ENCODE results near the gene PLEKHJ1. TPM values are rescaled to one million over a fixed set of nuclear protein-coding genes. Genes with fewer than 3 reads are reported as not detected.

The PLEKHJ1 gene
- total RNA-seq, 1 experiment from 2014 or later = 94.8 TPM

DNA sequence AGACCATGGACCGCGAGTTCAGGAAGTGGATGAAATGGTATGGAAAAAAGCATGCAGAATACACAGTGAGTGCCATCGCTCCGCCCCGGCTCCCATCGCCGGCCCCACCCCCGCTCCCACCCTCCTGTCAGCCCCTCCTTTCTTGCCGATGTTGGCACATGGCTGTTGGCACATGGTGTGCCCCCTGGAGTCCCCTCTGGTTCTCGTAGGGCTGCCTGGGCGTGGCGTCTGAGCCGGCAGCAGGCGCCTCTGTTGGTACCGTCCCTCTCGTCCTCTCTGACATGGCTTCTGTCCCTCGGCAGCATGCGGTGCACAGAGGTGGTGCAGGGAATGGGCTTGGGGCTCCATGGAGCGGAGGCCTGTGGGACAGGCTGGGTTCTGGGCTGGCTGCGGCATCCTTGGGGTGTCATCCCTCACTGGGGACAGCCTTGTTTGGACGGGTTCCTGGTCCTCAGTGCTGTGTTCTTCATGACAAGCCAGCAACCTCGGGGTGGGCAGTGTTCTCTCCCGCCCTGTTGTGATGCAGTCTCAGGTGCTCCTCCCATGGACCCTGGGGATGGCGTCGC is 41.5 kb downstream of the PLEKHJ1 start:
- CTCF ChIA-PET = no interaction called here
- TF ChIP-seq EZH2phosphoT487 (IDR thresholded peaks at IDR 0.05; ENCODE audit: borderline replicate concordance, low read length) (no peak), EZH2 (IDR thresholded peaks at IDR 0.05; ENCODE audit: low read length, unreplicated experiment) (no peak)
- TF ChIP-seq, protein P1, sequence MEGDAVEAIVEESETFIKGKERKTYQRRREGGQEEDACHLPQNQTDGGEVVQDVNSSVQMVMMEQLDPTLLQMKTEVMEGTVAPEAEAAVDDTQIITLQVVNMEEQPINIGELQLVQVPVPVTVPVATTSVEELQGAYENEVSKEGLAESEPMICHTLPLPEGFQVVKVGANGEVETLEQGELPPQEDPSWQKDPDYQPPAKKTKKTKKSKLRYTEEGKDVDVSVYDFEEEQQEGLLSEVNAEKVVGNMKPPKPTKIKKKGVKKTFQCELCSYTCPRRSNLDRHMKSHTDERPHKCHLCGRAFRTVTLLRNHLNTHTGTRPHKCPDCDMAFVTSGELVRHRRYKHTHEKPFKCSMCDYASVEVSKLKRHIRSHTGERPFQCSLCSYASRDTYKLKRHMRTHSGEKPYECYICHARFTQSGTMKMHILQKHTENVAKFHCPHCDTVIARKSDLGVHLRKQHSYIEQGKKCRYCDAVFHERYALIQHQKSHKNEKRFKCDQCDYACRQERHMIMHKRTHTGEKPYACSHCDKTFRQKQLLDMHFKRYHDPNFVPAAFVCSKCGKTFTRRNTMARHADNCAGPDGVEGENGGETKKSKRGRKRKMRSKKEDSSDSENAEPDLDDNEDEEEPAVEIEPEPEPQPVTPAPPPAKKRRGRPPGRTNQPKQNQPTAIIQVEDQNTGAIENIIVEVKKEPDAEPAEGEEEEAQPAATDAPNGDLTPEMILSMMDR (conservative IDR thresholded peaks at IDR 0.05; ENCODE audit: low read depth, low read length) = no peak
- H3F3A ChIP-seq (ENCODE audit: low read length, unreplicated experiment) = no peaks in the 10 kb centered on the region
- no peaks in the 10 kb centered on the region for H3K9me2 ChIP-seq (replicated peaks; ENCODE audit: low read length)
- no peak overlapping the region for H2AFZ ChIP-seq (ENCODE audit: low read length)
- POLR2A ChIA-PET (ENCODE audit: unreplicated experiment) = no interaction called here
- H3K36me3 ChIP-seq (ENCODE audit: low read depth, low read length) = no peaks in the 10 kb centered on the region
- no peaks in the 10 kb centered on the region for H4K20me1 ChIP-seq (ENCODE audit: low read length)
- H3K9me3 ChIP-seq (ENCODE audit: low read length) = no peaks in the 10 kb centered on the region
- no peak overlapping the region for H3K4me2 ChIP-seq (ENCODE audit: low read length)
- DNase-seq (no peak), ATAC-seq (no peak)
- H3K27me3 ChIP-seq (ENCODE audit: low read length) = no peaks in the 10 kb centered on the region
- intact Hi-C loops (cut with micrococcal nuclease) = no loop called here
- H3K9ac ChIP-seq (ENCODE audit: low read length) = no peak overlapping the region
- H3K27ac ChIP-seq (ENCODE audit: low read length) = no peak overlapping the region
- H3K79me2 ChIP-seq (ENCODE audit: low read length) = peaks cover 25% of the 10 kb centered on the region; the same call in 1 of the 2 replicates
- no peaks in the 10 kb centered on the region for H3K4me1 ChIP-seq (ENCODE audit: insufficient read depth, low read length)
- BruUV-seq (replicated peaks) = no TSS peak
- no peak overlapping the region for H3K4me3 ChIP-seq (ENCODE audit: low read length)

DNA sequence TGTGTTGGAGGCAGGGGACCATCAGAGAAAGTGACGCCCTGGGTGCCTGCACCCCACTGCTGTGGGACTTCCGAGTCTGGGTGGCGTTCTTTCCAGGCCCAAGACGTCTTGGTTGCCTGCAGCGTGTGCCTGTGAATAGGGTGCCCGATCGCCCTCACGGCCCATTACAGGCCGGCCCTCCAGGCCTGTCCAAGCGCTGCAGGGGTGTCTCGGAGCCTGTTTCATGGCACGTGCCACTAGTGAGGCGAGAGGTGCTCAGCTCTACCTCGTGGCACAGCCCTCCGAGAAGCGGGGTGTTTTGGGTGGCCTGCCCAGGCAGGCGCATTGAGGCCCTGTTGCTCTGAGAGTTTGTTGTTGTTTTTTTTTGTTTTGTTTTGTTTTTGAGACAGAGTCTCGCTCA is 42.3 kb downstream of the PLEKHJ1 start:
- Histone ChIP-seq H3K4me3 (ENCODE audit: low read length) (no peak overlapping the region), H3K27ac (ENCODE audit: low read length) (no peak overlapping the region), H3K9me2 (replicated peaks; ENCODE audit: low read length) (no peaks in the 10 kb centered on the region), H3K4me2 (ENCODE audit: low read length) (no peak overlapping the region), H3K9ac (ENCODE audit: low read length) (no peak overlapping the region), H3K36me3 (ENCODE audit: low read depth, low read length) (no peaks in the 10 kb centered on the region), H3K79me2 (ENCODE audit: low read length) (peaks cover 27% of the 10 kb centered on the region; the same call in 1 of the 2 replicates), H4K20me1 (ENCODE audit: low read length) (no peaks in the 10 kb centered on the region), H3K4me1 (ENCODE audit: insufficient read depth, low read length) (no peaks in the 10 kb centered on the region), H3K9me3 (ENCODE audit: low read length) (no peaks in the 10 kb centered on the region), H2AFZ (ENCODE audit: low read length) (no peak overlapping the region), H3F3A (ENCODE audit: low read length, unreplicated experiment) (no peaks in the 10 kb centered on the region), H3K27me3 (ENCODE audit: low read length) (no peaks in the 10 kb centered on the region)
- ATAC-seq (no peak), DNase-seq (no peak)
- BruUV-seq (replicated peaks) = no TSS peak
- no peak for TF ChIP-seq EZH2phosphoT487 (IDR thresholded peaks at IDR 0.05; ENCODE audit: borderline replicate concordance, low read length)
- TF ChIP-seq, protein P1 (conservative IDR thresholded peaks at IDR 0.05; ENCODE audit: low read depth, low read length) = no peak
- no peak for TF ChIP-seq EZH2 (IDR thresholded peaks at IDR 0.05; ENCODE audit: low read length, unreplicated experiment)
- ChIA-PET CTCF (no interaction called here), POLR2A (ENCODE audit: unreplicated experiment) (no interaction called here)
- intact Hi-C loops (cut with micrococcal nuclease) = no loop called here

DNA sequence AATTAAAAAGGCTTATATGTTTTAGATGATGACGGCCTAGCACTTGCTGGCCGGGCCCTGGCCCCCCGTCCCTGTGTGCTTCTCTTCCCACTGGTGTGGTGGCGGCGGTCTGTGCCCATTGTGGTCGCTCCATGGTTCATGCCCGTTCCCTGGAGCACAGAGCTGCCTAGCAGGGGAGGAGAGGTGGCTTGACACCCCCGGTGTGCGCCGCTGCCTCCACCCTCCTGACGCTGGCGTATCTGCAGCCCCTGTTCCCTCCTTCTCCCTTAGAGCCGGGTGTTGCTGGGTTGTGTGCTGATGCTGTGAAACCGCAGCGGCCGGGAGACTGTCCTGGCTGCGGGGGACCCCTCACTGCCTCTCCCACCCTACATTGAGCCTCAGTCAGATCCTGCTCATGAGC is 43.3 kb downstream of the PLEKHJ1 start:
- POLR2A ChIA-PET (ENCODE audit: unreplicated experiment) = no interaction called here
- no peaks in the 10 kb centered on the region for H3K9me2 ChIP-seq (replicated peaks; ENCODE audit: low read length)
- H3K9me3 ChIP-seq (ENCODE audit: low read length) = no peaks in the 10 kb centered on the region
- H3K36me3 ChIP-seq (ENCODE audit: low read depth, low read length) = no peaks in the 10 kb centered on the region
- H3K4me3 ChIP-seq (ENCODE audit: low read length) = no peak overlapping the region
- no peak overlapping the region for H2AFZ ChIP-seq (ENCODE audit: low read length)
- no peak overlapping the region for H3K27ac ChIP-seq (ENCODE audit: low read length)
- intact Hi-C loops (cut with micrococcal nuclease) = no loop called here
- no peaks in the 10 kb centered on the region for H3F3A ChIP-seq (ENCODE audit: low read length, unreplicated experiment)
- H3K27me3 ChIP-seq (ENCODE audit: low read length) = no peaks in the 10 kb centered on the region
- TF ChIP-seq, protein P1 (conservative IDR thresholded peaks at IDR 0.05; ENCODE audit: low read depth, low read length) = no peak
- no peak for TF ChIP-seq EZH2 (IDR thresholded peaks at IDR 0.05; ENCODE audit: low read length, unreplicated experiment)
- TF ChIP-seq EZH2phosphoT487 (IDR thresholded peaks at IDR 0.05; ENCODE audit: borderline replicate concordance, low read length) = no peak
- no TSS peak for BruUV-seq (replicated peaks)
- H4K20me1 ChIP-seq (ENCODE audit: low read length) = no peaks in the 10 kb centered on the region
- 0 out of 2 replicates have a peak, but pooled peaks cover 23% of the 10 kb centered on the region for H3K79me2 ChIP-seq (ENCODE audit: low read length)
- ATAC-seq = no peak
- no peak overlapping the region for H3K4me2 ChIP-seq (ENCODE audit: low read length)
- no peak for DNase-seq
- CTCF ChIA-PET = no interaction called here
- H3K4me1 ChIP-seq (ENCODE audit: insufficient read depth, low read length) = no peaks in the 10 kb centered on the region
- no peak overlapping the region for H3K9ac ChIP-seq (ENCODE audit: low read length)
